BE2C (cell line): Measurements from ENCODE around the gene PKIG. TPM values are rescaled to one million over a fixed set of nuclear protein-coding genes. Genes with fewer than 3 reads are reported as not detected.

Experiments used
- DNase-seq: peaks from one replicate; pipeline ENCODE4 v3.0.0-alpha.2; 2020
- H3K27me3 ChIP-seq: fragments of 250-450 bp; sonication (Bioruptor Pico); 2 replicates; pipeline ENCODE4 v1.5.1; 2020; ENCODE audit warnings: mild to moderate bottlenecking
- H3K36me3 ChIP-seq: fragments of 250-450 bp; sonication (Bioruptor Pico); 2 replicates; pipeline ENCODE4 v1.5.1; 2020; ENCODE audit warnings: mild to moderate bottlenecking
- H3K4me1 ChIP-seq: fragments of 250-450 bp; sonication (Bioruptor Pico); 2 replicates; pipeline ENCODE4 v1.5.1; 2020
- H3K4me3 ChIP-seq: 2 replicates; pipeline ENCODE4 v1.5.1; 2011; ENCODE audit warnings: low read depth, low read length
- H3K9me3 ChIP-seq: fragments of 250-450 bp; sonication (Bioruptor Pico); 2 replicates; pipeline ENCODE4 v1.5.1; 2020
- polyA plus RNA-seq: library from polyadenylated mRNA; unstranded; fragments of >200 nt; gene quantifications from one replicate; pipeline ENCODE4 v1.2.1, GENCODE V29; 2012; ENCODE audit warnings: low read depth, missing spikeins; ENCODE audit not compliant: insufficient read length, insufficient read depth
- TF ChIP-seq, protein P1 (sequence below): IDR thresholded peaks from 2 replicates; pipeline ENCODE4 v1.5.1; 2012; ENCODE audit warnings: mild to moderate bottlenecking, low read depth, low read length

The PKIG gene
- polyA plus RNA-seq = 35.7 TPM

DNA sequence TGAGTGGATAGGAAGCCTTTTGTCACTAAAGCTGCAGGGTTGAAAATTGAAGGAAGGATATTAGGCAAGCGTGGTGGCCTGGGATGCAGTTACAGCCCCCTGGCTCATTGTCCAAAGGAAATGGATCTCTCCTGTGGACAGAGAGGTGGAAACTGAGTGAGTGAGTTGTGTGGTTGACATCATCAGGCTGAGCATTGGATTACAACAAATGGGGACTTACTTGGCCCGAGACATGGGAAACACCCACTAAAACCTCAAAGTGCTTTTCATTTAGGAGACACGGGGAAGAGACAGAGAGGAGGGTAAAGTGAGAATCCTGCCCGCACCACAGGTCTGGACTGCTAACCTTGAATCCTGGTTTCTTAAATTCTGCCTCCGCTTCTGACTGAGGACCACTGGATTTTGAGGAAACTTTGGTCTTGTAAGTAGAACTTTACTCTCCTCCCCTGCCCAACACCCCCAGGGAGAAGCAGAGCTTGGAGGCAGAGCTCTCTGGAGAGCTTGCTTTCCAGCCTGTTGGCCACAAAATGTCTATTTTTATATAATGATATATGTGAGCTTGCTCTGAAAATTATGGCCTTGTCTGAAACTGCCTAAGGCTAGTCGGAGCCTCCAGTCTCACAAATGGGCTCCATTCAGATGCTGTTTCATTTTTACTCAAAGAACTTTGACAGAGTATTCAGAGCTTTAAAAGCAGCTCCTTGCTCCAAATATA is at the start of gene PKIG:
PKIG (plus strand) TSS at position 269 of the 715 bp plus-strand sequence. CDS start 31,978 bp downstream, outside the sequence.
- H3K4me1 ChIP-seq = no peaks in the 10 kb centered on the region; the same call in 1 of the 2 replicates

DNA sequence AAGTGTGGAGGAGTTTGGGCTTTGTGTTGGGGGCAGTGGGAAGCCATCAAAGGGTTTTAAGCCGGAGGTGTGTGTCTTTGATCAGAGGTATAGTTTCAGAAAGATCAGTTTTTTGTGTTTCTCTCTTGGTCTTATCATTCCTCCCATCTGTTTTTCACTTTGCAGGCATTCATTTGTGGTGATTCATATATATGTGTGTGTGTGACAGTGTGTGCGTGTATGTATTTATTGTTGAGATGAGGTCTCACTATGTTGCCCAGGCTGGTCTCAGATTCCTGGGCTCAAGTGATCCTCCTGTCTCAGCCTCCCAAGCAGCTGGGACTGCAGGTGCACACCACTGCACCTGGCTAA is 49.4 kb upstream of the PKIG start:
- Histone ChIP-seq H3K27me3 (no peaks in the 10 kb centered on the region), H3K4me3 (no peak overlapping the region), H3K4me1 (no peaks in the 10 kb centered on the region), H3K9me3 (no peaks in the 10 kb centered on the region), H3K36me3 (no peaks in the 10 kb centered on the region)
- no peak for DNase-seq
- TF ChIP-seq, protein P1, sequence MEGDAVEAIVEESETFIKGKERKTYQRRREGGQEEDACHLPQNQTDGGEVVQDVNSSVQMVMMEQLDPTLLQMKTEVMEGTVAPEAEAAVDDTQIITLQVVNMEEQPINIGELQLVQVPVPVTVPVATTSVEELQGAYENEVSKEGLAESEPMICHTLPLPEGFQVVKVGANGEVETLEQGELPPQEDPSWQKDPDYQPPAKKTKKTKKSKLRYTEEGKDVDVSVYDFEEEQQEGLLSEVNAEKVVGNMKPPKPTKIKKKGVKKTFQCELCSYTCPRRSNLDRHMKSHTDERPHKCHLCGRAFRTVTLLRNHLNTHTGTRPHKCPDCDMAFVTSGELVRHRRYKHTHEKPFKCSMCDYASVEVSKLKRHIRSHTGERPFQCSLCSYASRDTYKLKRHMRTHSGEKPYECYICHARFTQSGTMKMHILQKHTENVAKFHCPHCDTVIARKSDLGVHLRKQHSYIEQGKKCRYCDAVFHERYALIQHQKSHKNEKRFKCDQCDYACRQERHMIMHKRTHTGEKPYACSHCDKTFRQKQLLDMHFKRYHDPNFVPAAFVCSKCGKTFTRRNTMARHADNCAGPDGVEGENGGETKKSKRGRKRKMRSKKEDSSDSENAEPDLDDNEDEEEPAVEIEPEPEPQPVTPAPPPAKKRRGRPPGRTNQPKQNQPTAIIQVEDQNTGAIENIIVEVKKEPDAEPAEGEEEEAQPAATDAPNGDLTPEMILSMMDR = no peak

More for the DNA sequence above, at the start of gene PKIG:
- H3K27me3 ChIP-seq = no peaks in the 10 kb centered on the region
- H3K9me3 ChIP-seq = no peaks in the 10 kb centered on the region
- H3K36me3 ChIP-seq = no peaks in the 10 kb centered on the region
- no peak within 1 kb of the TSS for H3K4me3 ChIP-seq
- DNase-seq = no peak
- TF ChIP-seq, protein P1 = no peak

DNA sequence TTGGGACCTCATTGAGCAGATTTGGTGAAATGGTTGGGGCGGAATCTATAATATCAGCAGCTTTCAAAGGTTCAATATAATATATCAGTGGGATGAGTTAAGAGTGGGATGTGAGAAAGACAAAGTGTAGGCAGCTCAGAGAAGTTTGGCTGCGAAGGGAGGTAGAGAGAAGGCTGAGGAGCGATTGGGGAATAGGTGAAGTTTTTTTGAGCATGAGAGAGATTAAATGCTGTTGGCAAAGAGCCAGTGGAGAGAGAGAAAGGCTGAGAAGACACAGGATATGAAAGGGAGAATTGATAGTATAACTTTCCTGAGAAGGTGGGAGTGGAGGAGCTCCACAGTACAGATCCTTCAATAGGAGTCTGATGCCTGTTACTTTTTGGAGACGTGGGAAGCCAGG is 48.5 kb upstream of the PKIG start:
- Histone ChIP-seq H3K9me3 (no peaks in the 10 kb centered on the region), H3K4me3 (no peak overlapping the region), H3K4me1 (no peaks in the 10 kb centered on the region), H3K27me3 (no peaks in the 10 kb centered on the region), H3K36me3 (no peaks in the 10 kb centered on the region)
- TF ChIP-seq, protein P1 = no peak
- DNase-seq = no peak

DNA sequence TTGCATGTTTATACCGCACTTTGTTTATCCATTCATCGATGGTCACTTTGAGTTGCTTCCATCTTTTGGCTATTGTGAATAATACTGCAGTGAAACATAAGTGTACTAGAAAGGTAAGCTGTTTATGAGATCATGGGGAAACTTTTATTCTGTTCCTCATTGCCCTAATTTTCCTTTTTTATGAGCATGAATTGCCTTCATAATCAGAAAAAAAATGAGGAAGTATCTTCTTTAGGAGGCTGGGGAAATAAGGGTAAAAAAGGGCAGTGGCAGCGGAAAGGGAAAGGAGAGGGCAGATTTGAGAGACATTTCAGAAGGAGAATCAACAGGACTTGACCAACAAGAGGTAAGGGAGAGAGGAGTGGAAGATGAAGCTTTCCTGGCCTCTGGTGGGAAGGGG is 46.2 kb upstream of the PKIG start:
- Histone ChIP-seq H3K4me1 (no peaks in the 10 kb centered on the region), H3K9me3 (no peaks in the 10 kb centered on the region), H3K27me3 (no peaks in the 10 kb centered on the region), H3K36me3 (no peaks in the 10 kb centered on the region), H3K4me3 (no peak overlapping the region)
- DNase-seq = no peak
- TF ChIP-seq, protein P1 = no peak

DNA sequence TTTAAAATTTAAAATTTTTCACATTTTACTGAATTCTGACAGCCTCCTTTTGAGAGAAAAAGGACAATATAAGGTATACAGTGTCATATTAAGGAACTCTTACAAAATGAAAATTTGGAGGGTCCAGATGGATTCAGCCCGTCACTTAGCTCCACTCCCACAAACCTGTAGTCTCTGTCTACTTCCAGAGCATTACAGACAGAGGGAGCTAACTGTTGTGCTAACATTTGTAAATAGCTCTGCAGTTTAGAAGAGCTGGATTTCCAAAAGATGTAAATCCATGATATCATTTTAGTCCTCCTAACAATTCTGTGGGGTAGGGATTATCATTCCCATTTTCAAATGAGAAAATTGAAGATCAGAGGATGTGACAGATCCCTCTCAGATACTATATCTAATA is 44.4 kb upstream of the PKIG start:
- DNase-seq = no peak
- H3K4me3 ChIP-seq = no peak overlapping the region
- no peaks in the 10 kb centered on the region for H3K27me3 ChIP-seq
- H3K36me3 ChIP-seq = no peaks in the 10 kb centered on the region
- TF ChIP-seq, protein P1 = no peak; the same call in 1 of the 2 replicates
- no peaks in the 10 kb centered on the region for H3K4me1 ChIP-seq
- no peaks in the 10 kb centered on the region for H3K9me3 ChIP-seq

DNA sequence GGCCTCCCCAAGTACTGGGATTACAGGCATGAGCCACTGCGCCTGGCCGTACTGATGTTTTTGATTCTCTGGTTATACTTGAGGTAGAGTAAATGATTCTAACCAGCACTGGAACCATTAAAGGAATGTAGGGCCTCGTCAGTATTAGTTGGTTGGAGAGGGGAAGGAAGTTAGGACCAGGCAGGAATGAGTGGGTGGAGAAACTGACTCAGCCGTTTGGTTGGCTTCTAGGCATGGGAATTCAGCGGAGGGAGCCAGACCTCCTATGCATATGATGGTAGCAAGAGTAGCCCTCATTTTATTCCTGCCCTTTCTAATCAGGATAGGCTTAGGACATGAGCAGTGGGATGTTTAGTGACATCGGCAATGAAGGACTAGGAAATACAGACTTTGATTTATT is 41.5 kb upstream of the PKIG start:
- TF ChIP-seq, protein P1 = no peak
- no peaks in the 10 kb centered on the region for H3K9me3 ChIP-seq
- no peak for DNase-seq

More for the DNA sequence above, 41.5 kb upstream of the PKIG start:
- Histone ChIP-seq H3K27me3 (no peaks in the 10 kb centered on the region), H3K4me3 (no peak overlapping the region), H3K36me3 (no peaks in the 10 kb centered on the region), H3K4me1 (no peaks in the 10 kb centered on the region)
